Measurements from ENCODE around the gene P3R3URF. TPM values are rescaled to one million over a fixed set of nuclear protein-coding genes. Genes with fewer than 3 reads are reported as not detected.
A peak's percentile ranks its signal among the peaks of the same experiment; 100 is the strongest.

The P3R3URF gene
- polyA plus RNA-seq, 1 experiment: not detected

GRCh38 chr1:46203738-46204405, 27.6 kb upstream of the P3R3URF start:
- Histone ChIP-seq H3K4me3 (ENCODE audit: low read depth, low read length) (peak overlapping the region; percentile 88), H3K9me3 (ENCODE audit: control insufficient read depth, insufficient read depth, low read length) (no peaks in the 10 kb centered on the region; the same call in 1 of the 2 replicates), H3K27ac (ENCODE audit: low read depth, low read length) (no peak overlapping the region), H3K27me3 (ENCODE audit: control insufficient read depth, insufficient read depth, low read length) (no peaks in the 10 kb centered on the region)
- ChIA-PET CTCF (interaction anchor here (1.4 to 2.3 kb wide), 2 partner anchors 20 kb away, joined by 6 to 16 read pairs; no protein-coding TSS in a partner anchor), POLR2A (interaction anchor here (1.4 kb wide), 1 partner anchor 21 kb away, joined by 6 read pairs; no protein-coding TSS in a partner anchor)
- DNase-seq (ENCODE audit: low read depth, low spot score): no peak
- no peak for TF ChIP-seq CTCF (IDR thresholded peaks at IDR 0.05; ENCODE audit: low read depth, low read length)

- Histone ChIP-seq H3K9me3 (ENCODE audit: control insufficient read depth, insufficient read depth, low read length) (no peaks in the 10 kb centered on the region; the same call in 1 of the 2 replicates), H3K27me3 (ENCODE audit: control insufficient read depth, insufficient read depth, low read length) (no peaks in the 10 kb centered on the region), H3K4me3 (ENCODE audit: low read depth, low read length) (no peak overlapping the region), H3K27ac (ENCODE audit: low read depth, low read length) (no peak overlapping the region)
- ChIA-PET POLR2A (interaction anchor here (1.1 kb wide), 1 partner anchor 67 kb away, joined by 3 read pairs; the partner anchor contains the start of gene PIK3R3), CTCF (interaction anchor here (2.7 kb wide), 1 partner anchor 24 kb away, joined by 9 read pairs; no protein-coding TSS in a partner anchor)
- no peak for DNase-seq (ENCODE audit: low read depth, low spot score)
- no peak for TF ChIP-seq CTCF (IDR thresholded peaks at IDR 0.05; ENCODE audit: low read depth, low read length)
These were observed 23.0 kb upstream of the P3R3URF start for GRCh38 chr1:46199233-46199749.

GRCh38 chr1:46197964-46198811, 21.9 kb upstream of the P3R3URF start, which contains the start of gene POMGNT1:
TSS of gene POMGNT1 (minus strand) at chr1:46198434. CDS start at chr1:46197821, 613 bp downstream.
- Histone ChIP-seq H3K9me3 (ENCODE audit: control insufficient read depth, insufficient read depth, low read length) (no peaks in the 10 kb centered on the region), H3K4me3 (ENCODE audit: low read depth, low read length) (peak within 1 kb of the TSS; percentile 92), H3K27me3 (ENCODE audit: control insufficient read depth, insufficient read depth, low read length) (no peaks in the 10 kb centered on the region), H3K27ac (ENCODE audit: low read depth, low read length) (peak within 1 kb of the TSS; percentile 39)
- DNase-seq (ENCODE audit: low read depth, low spot score): no peak
- CTCF ChIA-PET: interaction anchor here (0.6 to 2.7 kb wide), 3 partner anchors 25 to 162 kb away, joined by 3 to 9 read pairs (median 4); no protein-coding TSS in a partner anchor
- TF ChIP-seq CTCF (IDR thresholded peaks at IDR 0.05; ENCODE audit: low read depth, low read length): peak; percentile 7; the same call in 1 of the 2 replicates
- POLR2A ChIA-PET: interaction anchor here (0.6 to 1.1 kb wide), 2 partner anchors 66 to 681 kb away, joined by 3 to 10 read pairs; partner anchors contain the start of gene PIK3R3

- no peak for TF ChIP-seq CTCF (IDR thresholded peaks at IDR 0.05; ENCODE audit: low read depth, low read length)
- Histone ChIP-seq H3K9me3 (ENCODE audit: control insufficient read depth, insufficient read depth, low read length) (no peaks in the 10 kb centered on the region), H3K4me3 (ENCODE audit: low read depth, low read length) (peak overlapping the region; percentile 92), H3K27ac (ENCODE audit: low read depth, low read length) (no peak overlapping the region), H3K27me3 (ENCODE audit: control insufficient read depth, insufficient read depth, low read length) (no peaks in the 10 kb centered on the region)
- CTCF ChIA-PET: interaction anchor here (0.6 to 0.7 kb wide), 2 partner anchors 26 to 161 kb away, joined by 3 to 4 read pairs; no protein-coding TSS in a partner anchor
- POLR2A ChIA-PET: no interaction called here
- no peak for DNase-seq (ENCODE audit: low read depth, low spot score)
These were observed 21.3 kb upstream of the P3R3URF start for GRCh38 chr1:46197560-46197963.
